HCT116 (cell line): Measurements from ENCODE around the gene ZNF18. TPM values are rescaled to one million over a fixed set of nuclear protein-coding genes. Genes with fewer than 3 reads are reported as not detected.

ENCODE experiments used
- ATAC-seq: fragments of 200-7000 bp; cut with Tn5 transposase; 2 replicates; pipeline ENCODE4 v1.9.1; 2020; ENCODE audit warnings: mild to moderate bottlenecking, moderate library complexity
- BruUV-seq: library from RNA; stranded (reverse); fragments of 400-500 nt; replicated peaks from 2 replicates; lab custom pipeline; 2021; lab: Mats Ljungman, UMichigan
- CTCF ChIA-PET: fragments of 300-600 bp; sonication (Branson Sonifier 250); formaldehyde crosslinking; loops from one replicate; lab custom pipeline; 2021; ENCODE audit warnings: antibody characterized with exemption; lab: Charles Lee
- POLR2A ChIA-PET: fragments of 300-600, 350-600 bp; sonication (Branson Sonifier 250); formaldehyde crosslinking; loops from one replicate; lab custom pipeline; 2021; ENCODE audit warnings: antibody characterized with exemption; lab: Charles Lee
- RAD21 ChIA-PET, 2 experiments: fragments of 300-600 bp; sonication (Branson Sonifier 250); formaldehyde crosslinking; loops; one replicate each; lab custom pipeline; 2023; ENCODE audit warnings: low total read pairs in 2 of 2; ENCODE audit not compliant: uncharacterized antibody in 2 of 2, unreplicated experiment in 2 of 2, low non-redundant PET in 1 of 2; lab: Charles Lee
- DNase-seq: peaks from one replicate; pipeline ENCODE4 v3.0.0-alpha.2; 2010; ENCODE audit warnings: low read depth, low spot score
- H2AFZ ChIP-seq: fragments of 200-600 bp; shearing (Covaris generic), sonication (generic); 2 replicates; pipeline ENCODE4 v1.6.1; 2017; ENCODE audit warnings: low read depth, mixed run types, mixed read lengths, antibody characterized with exemption, low read length; ENCODE audit not compliant: poor library complexity, severe bottlenecking
- H3K27ac ChIP-seq: 2 replicates; pipeline ENCODE4 v1.5.1; 2012; ENCODE audit warnings: low read depth, low read length
- H3K27me3 ChIP-seq: fragments of 200-600 bp; sonication (generic); 2 replicates; pipeline ENCODE4 v1.6.1; 2016; ENCODE audit warnings: mixed run types, low read length, mixed read lengths; ENCODE audit not compliant: insufficient read depth
- H3K36me3 ChIP-seq, 2 experiments: fragments of 200-500 bp in 1 of 2; fragments of 200-600 bp in 1 of 2; sonication (Bioruptor generic) in 1 of 2; sonication (generic) in 1 of 2; 2 replicates each; pipeline versions ENCODE4 v1.5.1 to v1.6.1; 2014 to 2016; ENCODE audit warnings: low read length in 2 of 2, inconsistent platforms in 1 of 2, mixed read lengths in 1 of 2, mixed run types in 1 of 2; ENCODE audit not compliant: insufficient read depth in 2 of 2, control insufficient read depth in 1 of 2
- H3K4me1 ChIP-seq, 2 experiments: fragments of 200-600 bp in 1 of 2; sonication (generic) in 1 of 2; 2 replicates each; pipeline versions ENCODE4 v1.5.1 to v1.6.1; 2012 to 2017; ENCODE audit warnings: low read length in 2 of 2, inconsistent platforms in 1 of 2, mild to moderate bottlenecking in 1 of 2, mixed read lengths in 1 of 2, mixed run types in 1 of 2, moderate library complexity in 1 of 2; ENCODE audit not compliant: insufficient read depth in 2 of 2, control insufficient read depth in 1 of 2
- H3K4me2 ChIP-seq: fragments of 200-600 bp; sonication (generic); 2 replicates; pipeline ENCODE4 v1.6.1; 2017; ENCODE audit warnings: mixed run types, low read length, mixed read lengths
- H3K4me3 ChIP-seq, 2 experiments: fragments of 200-600 bp in 1 of 2; sonication (generic) in 1 of 2; replicated peaks in 1 of 2; 2 replicates each; pipeline ENCODE4 v1.5.1; 2011 to 2016; ENCODE audit warnings: low read length in 2 of 2, control low read depth in 1 of 2, low read depth in 1 of 2, mild to moderate bottlenecking in 1 of 2, mixed read lengths in 1 of 2, mixed run types in 1 of 2
- H3K79me2 ChIP-seq: fragments of 200-600 bp; sonication (generic); 2 replicates; pipeline ENCODE4 v1.6.1; 2017; ENCODE audit warnings: mild to moderate bottlenecking, mixed run types, low read length, moderate library complexity, mixed read lengths; ENCODE audit not compliant: insufficient read depth
- H3K9ac ChIP-seq: fragments of 200-600 bp; sonication (generic); 2 replicates; pipeline ENCODE4 v1.6.1; 2016; ENCODE audit warnings: low read length, mixed read lengths
- H3K9me2 ChIP-seq: fragments of 200-600 bp; sonication (generic), shearing (Covaris generic); 2 replicates; pipeline ENCODE4 v1.6.1; 2017; ENCODE audit warnings: mixed run types, mild to moderate bottlenecking, moderate library complexity; ENCODE audit not compliant: insufficient read depth
- H3K9me3 ChIP-seq, 2 experiments: fragments of 200-500 bp in 1 of 2; fragments of 200-600 bp in 1 of 2; sonication (Bioruptor generic) in 1 of 2; sonication (generic) in 1 of 2; 2 replicates each; pipeline ENCODE4 v1.6.1; 2014 to 2017; ENCODE audit warnings: low read length in 2 of 2, mixed read lengths in 2 of 2, inconsistent platforms in 1 of 2, low read depth in 1 of 2, mild to moderate bottlenecking in 1 of 2, mixed run types in 1 of 2, moderate library complexity in 1 of 2; ENCODE audit not compliant: control insufficient read depth in 1 of 2, insufficient read depth in 1 of 2
- H4K20me1 ChIP-seq: fragments of 200-600 bp; sonication (generic), shearing (Covaris generic); 2 replicates; pipeline ENCODE4 v1.6.1; 2017; ENCODE audit warnings: mixed run types, mild to moderate bottlenecking, moderate library complexity; ENCODE audit not compliant: insufficient read depth
- CEBPB ChIP-seq: IDR thresholded peaks from 2 replicates; pipeline ENCODE4 v1.6.1; 2012; ENCODE audit warnings: low read depth
- ELF1 ChIP-seq: IDR thresholded peaks from 2 replicates; pipeline ENCODE4 v1.6.1; 2012; ENCODE audit warnings: low read depth, borderline replicate concordance
- EZH2 ChIP-seq: fragments of 200-600 bp; sonication (generic); IDR thresholded peaks from 2 replicates; pipeline ENCODE4 v1.6.1; 2017; ENCODE audit warnings: antibody characterized with exemption, mixed run types
- EZH2phosphoT487 ChIP-seq: fragments of 200-600 bp; IDR thresholded peaks from 2 replicates; pipeline ENCODE4 v1.6.1; 2018; ENCODE audit warnings: antibody characterized with exemption, borderline replicate concordance
- JUND ChIP-seq: IDR thresholded peaks from 2 replicates; pipeline ENCODE4 v1.6.1; 2012
- POLR2AphosphoS5 ChIP-seq: IDR thresholded peaks from 2 replicates; pipeline ENCODE4 v1.6.1; 2011; ENCODE audit warnings: mild to moderate bottlenecking, low read depth, low read length, moderate library complexity
- ZNF274 ChIP-seq: fragments of 200-500 bp; sonication (Bioruptor generic); IDR thresholded peaks from 2 replicates; pipeline ENCODE4 v1.6.1; 2014; ENCODE audit warnings: mild to moderate bottlenecking, low read depth, low read length, inconsistent platforms
- intact Hi-C: fragments of 100-400 bp; cut with micrococcal nuclease; formaldehyde crosslinking; loops from 2 replicates; pipeline ENCODE4 v1.10.0; 2022
- total RNA-seq: library from RNA; stranded (reverse); gene quantifications from one replicate; pipeline ENCODE4 v1.2.1, GENCODE V29; 2021; ENCODE audit not compliant: unreplicated experiment

The ZNF18 gene
- total RNA-seq, 1 experiment from 2014 or later = 6.2 TPM

- TF ChIP-seq POLR2AphosphoS5 (peak; percentile 91), EZH2phosphoT487 (no peak), ELF1 (no peak), EZH2 (no peak), JUND (no peak), CEBPB (no peak)
Measured at GRCh38 chr17:12020642-12021622, 23.7 kb upstream of the ZNF18 start, which contains the start of gene MAP2K4 (continued).

DNA sequence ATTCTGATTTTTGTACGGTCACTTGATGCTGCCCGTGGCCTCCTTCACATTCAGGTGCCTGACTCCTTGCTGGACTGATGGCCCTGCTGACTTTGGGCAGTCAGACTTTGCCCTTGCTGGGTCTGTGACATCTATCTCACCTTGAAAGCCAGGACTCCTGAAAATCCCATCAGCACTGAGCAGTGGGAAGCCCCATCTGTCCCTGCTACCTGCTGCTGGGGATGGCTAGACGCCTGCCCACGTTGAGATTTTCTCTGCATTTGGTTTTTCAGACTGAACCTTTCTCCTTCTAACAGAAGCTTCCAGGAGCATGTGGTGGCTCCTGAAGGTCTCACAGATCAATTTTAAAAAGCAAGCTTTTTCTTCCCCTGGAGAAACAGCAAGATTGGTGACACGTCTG, 10.2 kb upstream of the ZNF18 start:
- no peak for TF ChIP-seq ZNF274
- intact Hi-C loops = no loop called here
- Histone ChIP-seq H3K4me3 (no peak overlapping the region), H3K9me2 (no peaks in the 10 kb centered on the region), H3K79me2 (no peaks in the 10 kb centered on the region), H3K4me1 (no peaks in the 10 kb centered on the region), H4K20me1 (no peaks in the 10 kb centered on the region), H3K27me3 (no peaks in the 10 kb centered on the region), H3K9me3 (no peaks in the 10 kb centered on the region), H3K36me3 (no peaks in the 10 kb centered on the region), H2AFZ (no peak overlapping the region), H3K9ac (no peak overlapping the region), H3K27ac (no peak overlapping the region), H3K4me2 (no peak overlapping the region)
- DNase-seq (no peak), ATAC-seq (no peak)
- BruUV-seq = no TSS peak
- POLR2A ChIA-PET = interaction anchor here (1.1 to 2.3 kb wide), 2 partner anchors 10 to 13 kb away, joined by 4 to 9 read pairs; partner anchors contain the start of genes MAP2K4 and ZNF18
- RAD21 ChIA-PET = no interaction called here
- CTCF ChIA-PET = no interaction called here
